Measurements from ENCODE around the gene MRPL21.
"Not testable (repeated sequence)": the region's sequence is repeated elsewhere in the genome, so short reads cannot be mapped to it uniquely, and the experiment has no call there.

Gene MRPL21

GRCh38 chr11:68911731-68912130 lies 8.1 kb upstream of the MRPL21 start:
- no peak for DNase-seq (ENCODE audit: low read depth)

- no peak for DNase-seq (ENCODE audit: low read depth)
Observed at GRCh38 chr11:68910965-68911364, 7.3 kb upstream of the MRPL21 start.

GRCh38 chr11:68908273-68908672 lies 4.6 kb upstream of the MRPL21 start:
- no peak for DNase-seq (ENCODE audit: low read depth)

- no peak for DNase-seq (ENCODE audit: low read depth)
Observed at GRCh38 chr11:68905421-68906360, 2.1 kb upstream of the MRPL21 start.

- DNase-seq (ENCODE audit: low read depth), result no peak
Observed at GRCh38 chr11:68904248-68904847, 716 bp upstream of the MRPL21 start.

GRCh38 chr11:68900835-68901381 lies 2.7 kb downstream of the MRPL21 start:
- no peak for DNase-seq (ENCODE audit: low read depth)

DNA sequence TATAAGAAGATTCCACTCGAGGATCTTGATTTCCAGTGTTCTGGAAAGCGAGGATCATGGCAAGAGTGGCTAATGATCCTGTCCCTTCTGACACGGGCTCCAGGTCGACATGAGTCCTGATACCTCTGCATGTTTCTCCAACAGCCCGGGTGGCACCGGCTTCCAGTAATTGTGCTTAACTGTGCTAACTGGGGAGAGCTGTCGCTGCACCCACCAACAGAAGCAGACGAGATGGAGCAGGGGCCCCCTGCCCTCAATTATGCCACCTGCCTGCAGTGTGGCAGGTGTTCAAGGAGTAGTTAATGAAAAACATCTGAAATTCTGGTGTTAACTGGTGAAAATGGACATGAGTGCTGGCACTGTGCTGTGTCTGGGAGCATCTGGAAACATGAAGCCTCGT lies 6.2 kb downstream of the MRPL21 start:
- DNase-seq (ENCODE audit: low read depth), result no peak

DNA sequence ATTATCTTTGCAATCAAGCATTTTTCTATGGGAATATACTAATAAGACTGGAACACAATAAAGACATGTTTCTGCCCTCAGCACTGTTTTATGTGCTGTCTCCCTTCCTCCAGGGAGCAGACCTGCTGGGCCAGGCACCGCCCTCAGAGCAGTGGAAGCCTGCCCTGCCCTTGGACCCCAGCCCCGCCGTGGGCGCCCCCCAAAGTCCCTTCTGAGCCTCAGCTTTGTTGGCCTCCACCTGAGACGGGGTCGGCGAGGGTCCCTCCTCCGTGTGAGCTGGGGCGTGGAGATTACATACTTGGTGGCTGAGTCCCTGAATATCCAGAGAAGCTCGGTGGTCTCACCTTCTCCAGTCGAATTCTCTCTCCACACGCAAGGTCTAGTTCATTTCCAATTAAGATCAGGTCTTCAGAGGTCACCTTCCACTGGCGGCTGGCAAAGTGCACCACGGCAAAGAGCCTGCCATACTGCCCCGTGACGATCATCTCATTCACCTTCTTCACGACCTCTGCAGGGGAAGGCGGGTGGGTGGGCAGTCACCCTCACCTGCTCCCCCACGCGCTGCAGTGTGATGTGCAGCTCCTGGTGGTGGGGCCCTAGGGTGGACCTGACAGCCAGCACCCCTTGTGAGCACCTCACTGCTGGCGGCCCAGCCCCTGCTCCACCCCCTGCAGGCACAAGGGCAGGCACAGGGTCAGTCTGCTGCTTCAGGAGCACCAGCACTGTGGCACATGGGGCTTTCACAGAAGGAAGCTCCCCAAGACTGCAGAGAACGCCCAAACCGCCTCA lies 7.3 kb downstream of the MRPL21 start:
- DNase-seq (ENCODE audit: low read depth), result no peak

DNA sequence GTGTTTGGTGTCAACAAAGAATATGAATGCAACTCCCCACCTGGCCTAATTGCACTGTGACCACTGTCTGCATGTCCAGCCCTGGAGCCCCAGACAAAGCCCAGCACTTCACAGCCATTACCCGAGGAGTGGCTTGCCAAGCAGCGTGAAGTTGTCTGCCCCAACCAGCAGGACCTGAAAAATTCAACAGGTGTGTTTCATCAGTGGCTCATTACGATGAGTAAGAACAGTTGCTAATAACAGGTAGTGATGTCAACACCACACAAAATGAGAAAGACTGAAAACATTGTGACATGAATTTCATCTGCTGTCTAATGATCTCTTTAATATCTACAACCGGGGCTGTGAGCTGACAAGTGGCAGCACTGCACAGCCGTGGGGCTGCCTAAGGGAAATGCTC lies 10.3 kb downstream of the MRPL21 start:
- DNase-seq (ENCODE audit: low read depth), result no peak

- DNase-seq (ENCODE audit: low read depth), result no peak
Observed at GRCh38 chr11:68892576-68892975, 11.1 kb downstream of the MRPL21 start.

DNA sequence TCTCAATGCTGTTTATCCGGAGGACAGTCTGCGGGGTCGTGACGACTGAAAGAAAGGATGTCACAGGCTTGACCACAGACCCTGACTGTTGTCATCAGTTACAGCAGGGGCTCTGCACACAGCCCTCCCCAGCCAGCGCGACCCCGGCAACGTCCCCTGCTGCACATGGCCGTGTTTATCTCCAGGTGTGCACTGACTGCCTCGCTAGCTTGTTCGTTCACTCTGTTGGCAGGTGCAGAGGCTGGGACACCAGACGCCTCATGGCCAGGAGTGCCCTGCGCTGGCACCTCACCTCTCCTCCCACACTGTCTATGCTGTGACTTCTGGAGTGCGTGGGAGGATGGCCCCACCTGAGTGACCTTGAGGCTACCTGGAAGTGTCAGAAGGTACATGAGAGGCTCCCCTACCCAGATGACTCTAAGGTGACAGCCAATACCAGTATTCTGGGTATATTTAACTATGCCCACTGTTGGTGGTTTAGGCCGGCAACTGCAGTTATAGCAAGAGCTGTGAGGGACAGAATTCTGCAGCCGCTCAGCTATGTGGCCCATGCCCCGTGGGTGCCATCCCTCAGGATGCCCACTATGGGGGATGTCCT lies 12.2 kb downstream of the MRPL21 start:
- no peak for DNase-seq (ENCODE audit: low read depth)

- DNase-seq (ENCODE audit: low read depth), result no peak
Observed at GRCh38 chr11:68890490-68891231, 13.0 kb downstream of the MRPL21 start.

DNA sequence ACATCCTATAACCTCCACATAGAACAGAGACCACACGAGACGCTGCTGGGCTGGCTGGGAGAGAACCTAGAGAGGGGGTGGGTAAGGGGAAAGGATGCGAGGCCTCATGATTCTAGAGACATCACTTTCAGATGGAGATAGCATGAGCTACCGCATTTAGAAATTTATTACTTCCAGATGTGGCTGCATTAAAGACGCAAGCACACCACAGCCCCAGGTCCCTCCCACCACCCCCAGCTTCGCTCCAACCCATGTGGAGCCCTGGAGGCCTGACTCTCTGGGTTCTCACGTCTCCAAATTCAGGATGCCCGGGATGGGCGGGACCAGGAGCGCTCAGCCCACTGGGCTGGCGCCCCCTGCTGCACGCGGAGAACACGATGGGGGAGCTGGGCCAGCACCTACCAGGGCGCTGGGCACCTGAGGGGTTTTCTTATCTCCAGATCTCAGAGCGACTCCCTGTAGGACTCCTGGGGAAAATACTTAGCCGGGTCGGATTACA lies 13.6 kb downstream of the MRPL21 start:
- DNase-seq (ENCODE audit: low read depth), result no peak

DNA sequence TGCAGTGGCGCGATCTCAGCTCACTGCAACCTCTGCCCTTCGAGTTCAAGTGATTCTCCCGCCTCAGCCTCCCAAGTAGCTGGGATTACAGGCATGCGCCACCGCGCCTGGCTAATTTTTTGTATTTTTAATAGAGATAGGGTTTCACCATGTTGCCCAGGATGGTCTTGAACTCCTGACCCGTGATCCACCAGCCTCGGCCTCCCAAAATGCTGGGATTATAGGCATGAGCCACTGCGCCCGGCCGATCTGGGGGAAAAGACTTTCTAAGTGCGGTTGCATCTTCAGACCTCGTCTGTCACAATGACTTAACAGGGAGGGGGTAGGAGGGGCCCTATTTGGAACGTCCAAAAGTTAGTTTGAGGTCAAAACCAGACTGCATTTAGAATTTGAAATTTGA lies 18.8 kb downstream of the MRPL21 start:
- DNase-seq (ENCODE audit: low read depth), result not testable (repeated sequence)

DNA sequence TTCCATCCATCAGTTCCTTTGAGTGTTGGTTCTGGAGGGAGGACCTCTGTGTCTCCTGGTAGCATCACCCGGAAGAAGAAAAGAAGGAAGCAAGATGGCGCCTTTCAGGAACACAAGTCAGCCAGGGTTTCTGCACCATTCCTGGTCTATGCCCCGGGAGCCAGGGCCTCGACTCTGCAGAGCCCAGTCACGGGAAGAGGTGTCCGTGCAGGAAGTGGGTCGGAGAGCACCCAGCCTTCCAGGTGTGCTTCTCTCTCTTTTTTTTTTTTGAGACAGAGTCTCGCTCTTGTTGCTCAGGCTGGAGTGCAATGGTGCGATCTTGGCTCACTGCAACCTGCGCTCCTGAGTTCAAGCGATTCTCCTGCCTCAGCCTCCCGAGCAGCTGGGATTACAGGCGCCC lies 21.2 kb downstream of the MRPL21 start:
- DNase-seq (ENCODE audit: low read depth), result no peak

DNA sequence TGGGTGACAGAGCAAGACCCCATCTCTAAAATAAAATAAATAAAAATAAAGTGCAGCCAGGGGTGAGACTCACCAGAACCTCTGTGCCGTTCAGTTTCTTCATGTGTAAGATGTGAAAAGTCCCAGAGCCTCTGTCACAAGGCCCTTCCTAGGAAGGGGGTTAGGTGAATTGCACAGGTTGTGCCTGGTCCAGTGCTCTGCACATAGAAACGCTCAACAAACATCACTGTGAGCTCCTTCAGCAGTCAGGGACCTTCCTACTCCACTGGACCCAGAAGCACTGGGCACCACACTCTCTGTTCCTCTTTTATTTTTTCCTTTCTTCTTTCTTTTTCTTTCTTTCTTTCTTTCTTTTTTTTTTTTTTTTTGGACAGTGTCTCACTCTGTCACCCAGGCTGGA lies 22.3 kb downstream of the MRPL21 start:
- DNase-seq (ENCODE audit: low read depth), result no peak

DNA sequence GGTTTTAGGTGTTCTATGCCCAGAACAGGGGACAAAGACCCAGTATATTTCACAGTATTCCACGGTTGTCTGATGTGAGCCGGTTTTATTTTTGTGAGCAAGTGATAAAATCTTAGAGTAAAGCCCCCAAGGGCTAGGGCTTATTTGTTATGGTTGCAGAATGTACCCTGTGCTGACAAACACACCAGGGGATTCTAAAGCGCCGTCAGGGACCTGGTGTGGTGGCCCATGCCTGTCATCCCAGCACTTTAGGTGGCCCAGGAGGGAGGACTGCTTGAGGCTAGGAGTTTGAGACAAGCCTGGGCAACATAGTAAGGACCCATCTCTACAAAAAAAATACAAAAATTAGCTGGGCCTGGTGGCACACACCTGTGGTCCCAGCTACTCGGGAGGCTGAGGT lies 22.8 kb downstream of the MRPL21 start:
- no peak for DNase-seq (ENCODE audit: low read depth)

DNA sequence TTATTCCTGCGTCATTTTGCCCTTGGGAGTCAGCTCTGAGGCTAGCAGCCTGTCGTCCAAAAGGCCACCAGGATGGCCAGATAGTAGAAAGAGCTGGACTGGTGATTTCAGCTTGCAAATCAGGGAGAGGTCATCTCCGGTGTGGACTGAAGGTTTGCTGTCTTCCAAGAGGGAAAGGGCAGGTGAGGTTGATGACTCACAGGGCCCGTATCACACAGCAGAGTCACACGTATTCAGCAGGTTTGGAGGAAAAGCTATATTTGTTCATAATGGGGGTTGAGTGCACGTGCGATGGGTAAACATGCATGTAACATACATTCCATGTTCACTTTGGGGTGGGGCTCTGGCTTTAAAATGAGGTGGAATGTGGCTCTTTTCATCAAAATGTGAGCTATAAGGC lies 25.6 kb downstream of the MRPL21 start:
- DNase-seq (ENCODE audit: low read depth), result no peak

- DNase-seq (ENCODE audit: low read depth), result no peak
Observed at GRCh38 chr11:68872216-68873003, 31.2 kb downstream of the MRPL21 start.

GRCh38 chr11:68870470-68870869 lies 33.2 kb downstream of the MRPL21 start:
- DNase-seq (ENCODE audit: low read depth), result no peak

Measured in T follicular helper cell (primary cell).